ELF-1 (cell line): ENCODE data around the gene PLVAP.
A peak's percentile ranks its signal among the peaks of the same experiment; 100 is the strongest.

Experiments used
- DNase-seq: peaks from one replicate; pipeline ENCODE4 v3.0.0-alpha.2; 2016; ENCODE audit warnings: low read depth, low spot score

Gene PLVAP

GRCh38 chr19:17303167-17303939, 73.8 kb downstream of the PLVAP start, which contains the start of gene ABHD8:
Gene ABHD8, minus strand, starts transcription at chr19:17303425. Its CDS starts 1,809 bp downstream, at chr19:17301616.
- DNase-seq: peak; percentile 98

- peak; percentile 57 for DNase-seq
These were observed 74.6 kb downstream of the PLVAP start for GRCh38 chr19:17302391-17303166.
